ENCODE data around the gene ATN1. TPM values are rescaled to one million over a fixed set of nuclear protein-coding genes. Genes with fewer than 3 reads are reported as not detected.

The ATN1 gene
- total and polyA plus RNA-seq, 2 donors from 2014 or later: 34.2 to 119 TPM

- no peaks in the 10 kb centered on the region for H3K9me3 ChIP-seq (ENCODE audit: control insufficient read depth in 2 of 3, insufficient read depth in 1 of 3, low read length in 3 of 3)
- DNase-seq: no peak
- H3K4me1 ChIP-seq (ENCODE audit: control insufficient read depth in 2 of 3, insufficient read depth in 2 of 3, low read depth in 1 of 3, low read length in 3 of 3): peaks cover 0 to 10% (median 3%) of the 10 kb centered on the region in 3 donors
- peaks cover 0 to 4% (median 0%) of the 10 kb centered on the region in 3 donors for H3K36me3 ChIP-seq (ENCODE audit: control insufficient read depth in 2 of 3, insufficient read depth in 3 of 3, low read length in 3 of 3)
- no peak for FAIRE-seq
- TF ChIP-seq, protein P1, sequence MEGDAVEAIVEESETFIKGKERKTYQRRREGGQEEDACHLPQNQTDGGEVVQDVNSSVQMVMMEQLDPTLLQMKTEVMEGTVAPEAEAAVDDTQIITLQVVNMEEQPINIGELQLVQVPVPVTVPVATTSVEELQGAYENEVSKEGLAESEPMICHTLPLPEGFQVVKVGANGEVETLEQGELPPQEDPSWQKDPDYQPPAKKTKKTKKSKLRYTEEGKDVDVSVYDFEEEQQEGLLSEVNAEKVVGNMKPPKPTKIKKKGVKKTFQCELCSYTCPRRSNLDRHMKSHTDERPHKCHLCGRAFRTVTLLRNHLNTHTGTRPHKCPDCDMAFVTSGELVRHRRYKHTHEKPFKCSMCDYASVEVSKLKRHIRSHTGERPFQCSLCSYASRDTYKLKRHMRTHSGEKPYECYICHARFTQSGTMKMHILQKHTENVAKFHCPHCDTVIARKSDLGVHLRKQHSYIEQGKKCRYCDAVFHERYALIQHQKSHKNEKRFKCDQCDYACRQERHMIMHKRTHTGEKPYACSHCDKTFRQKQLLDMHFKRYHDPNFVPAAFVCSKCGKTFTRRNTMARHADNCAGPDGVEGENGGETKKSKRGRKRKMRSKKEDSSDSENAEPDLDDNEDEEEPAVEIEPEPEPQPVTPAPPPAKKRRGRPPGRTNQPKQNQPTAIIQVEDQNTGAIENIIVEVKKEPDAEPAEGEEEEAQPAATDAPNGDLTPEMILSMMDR (IDR thresholded peaks at IDR 0.05; ENCODE audit: borderline replicate concordance, extremely low read depth, insufficient read depth): no peak
- no peaks in the 10 kb centered on the region for H3K27me3 ChIP-seq (ENCODE audit: control insufficient read depth, insufficient read depth, low read length)
- intact Hi-C loops (cut with DNase I): no loop called here
- no peak overlapping the region for H3K4me3 ChIP-seq (ENCODE audit: low read length in 3 of 3)
- H3K27ac ChIP-seq (ENCODE audit: low read depth in 2 of 2, low read length in 2 of 2): no peak overlapping the region
- H3K9ac ChIP-seq (ENCODE audit: low read length in 3 of 3): no peak overlapping the region
These were observed 18.2 kb upstream of the ATN1 start for GRCh38 chr12:6909421-6910145.

GRCh38 chr12:6912164-6912935 lies 15.4 kb upstream of the ATN1 start:
- Histone ChIP-seq H3K27ac (ENCODE audit: low read depth in 2 of 2, low read length in 2 of 2) (no peak overlapping the region), H3K4me3 (ENCODE audit: low read length in 3 of 3) (no peak overlapping the region), H3K36me3 (ENCODE audit: control insufficient read depth in 2 of 3, insufficient read depth in 3 of 3, low read length in 3 of 3) (no peaks in the 10 kb centered on the region), H3K9ac (ENCODE audit: low read length in 3 of 3) (no peak overlapping the region), H3K4me1 (ENCODE audit: control insufficient read depth in 2 of 3, insufficient read depth in 2 of 3, low read depth in 1 of 3, low read length in 3 of 3) (peaks cover 0 to 6% (median 0%) of the 10 kb centered on the region in 3 donors), H3K9me3 (ENCODE audit: control insufficient read depth in 2 of 3, insufficient read depth in 1 of 3, low read length in 3 of 3) (no peaks in the 10 kb centered on the region), H3K27me3 (ENCODE audit: control insufficient read depth, insufficient read depth, low read length) (no peaks in the 10 kb centered on the region)
- intact Hi-C loops (cut with DNase I): no loop called here
- TF ChIP-seq, protein P1 (IDR thresholded peaks at IDR 0.05; ENCODE audit: borderline replicate concordance, extremely low read depth, insufficient read depth): no peak
- no peak for FAIRE-seq
- DNase-seq: peak in 2 of 5 donors; percentile 32 to 33

DNA sequence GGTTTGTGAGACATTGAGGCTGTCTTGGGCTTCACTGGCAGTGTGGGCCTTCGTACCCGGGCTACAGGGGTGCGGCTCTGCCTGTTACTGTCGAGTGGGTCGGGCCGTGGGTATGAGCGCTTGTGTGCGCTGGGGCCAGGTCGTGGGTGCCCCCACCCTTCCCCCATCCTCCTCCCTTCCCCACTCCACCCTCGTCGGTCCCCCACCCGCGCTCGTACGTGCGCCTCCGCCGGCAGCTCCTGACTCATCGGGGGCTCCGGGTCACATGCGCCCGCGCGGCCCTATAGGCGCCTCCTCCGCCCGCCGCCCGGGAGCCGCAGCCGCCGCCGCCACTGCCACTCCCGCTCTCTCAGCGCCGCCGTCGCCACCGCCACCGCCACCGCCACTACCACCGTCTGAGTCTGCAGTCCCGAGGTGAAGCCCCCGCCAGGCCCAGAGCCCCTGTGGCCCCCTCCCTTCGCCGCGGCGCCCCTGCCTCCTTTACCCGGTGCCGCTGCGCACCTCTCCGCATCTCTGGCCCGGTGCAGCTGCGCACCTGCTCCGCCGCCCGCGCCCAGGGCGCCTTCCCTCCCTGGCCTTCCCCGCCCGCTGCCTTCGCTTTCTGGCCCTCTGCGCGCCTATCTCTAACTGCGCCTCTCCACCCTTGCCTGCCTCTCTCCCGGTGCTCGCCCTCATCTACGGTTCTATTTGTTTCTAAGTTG lies 13.4 kb upstream of the ATN1 start, which contains the start of gene ENO2:
Gene ENO2, plus strand, starts transcription at position 335 of the 701 bp plus-strand sequence. CDS start 1,253 bp downstream, outside the sequence.
- H3K27me3 ChIP-seq (ENCODE audit: control insufficient read depth, insufficient read depth, low read length): no peaks in the 10 kb centered on the region
- H3K4me1 ChIP-seq (ENCODE audit: control insufficient read depth in 2 of 3, insufficient read depth in 2 of 3, low read depth in 1 of 3, low read length in 3 of 3): peaks cover 0 to 6% (median 0%) of the 10 kb centered on the region in 3 donors
- TF ChIP-seq, protein P1 (IDR thresholded peaks at IDR 0.05; ENCODE audit: borderline replicate concordance, extremely low read depth, insufficient read depth): no peak
- peak within 1 kb of the TSS in 1 of 3 donors; percentile 31 for H3K9ac ChIP-seq (ENCODE audit: low read length in 3 of 3)
- no peaks in the 10 kb centered on the region for H3K36me3 ChIP-seq (ENCODE audit: control insufficient read depth in 2 of 3, insufficient read depth in 3 of 3, low read length in 3 of 3)
- FAIRE-seq (no peak), DNase-seq (peak; percentile 66 to 95 (median 82))
- H3K9me3 ChIP-seq (ENCODE audit: control insufficient read depth in 2 of 3, insufficient read depth in 1 of 3, low read length in 3 of 3): no peaks in the 10 kb centered on the region
- intact Hi-C loops (cut with DNase I): no loop called here
- H3K4me3 ChIP-seq (ENCODE audit: low read length in 3 of 3): peak within 1 kb of the TSS; percentile 4 to 58 (median 55)
- H3K27ac ChIP-seq (ENCODE audit: low read depth in 2 of 2, low read length in 2 of 2): no peak within 1 kb of the TSS

All from kidney (tissue), 14 donors.